WTC11 (cell line): ENCODE measurements around the gene CERT1.

Experiments
- ATF3 ChIP-seq: sonication (generic); formaldehyde crosslinking; conservative IDR thresholded peaks from 2 replicates; pipeline ENCODE4 v1.8.1; 2022; ENCODE audit warnings: mild to moderate bottlenecking, missing genetic modification reagents
- CTCF ChIP-seq: fragments of 200-600 bp; IDR thresholded peaks from 2 replicates; pipeline ENCODE4 v1.8.0; 2022; ENCODE audit warnings: antibody characterized with exemption
- TF ChIP-seq, protein P1 (sequence below): sonication (generic); formaldehyde crosslinking; IDR thresholded peaks from 2 replicates; pipeline ENCODE4 v1.8.0; 2022; ENCODE audit warnings: mild to moderate bottlenecking, missing genetic modification reagents

DNA sequence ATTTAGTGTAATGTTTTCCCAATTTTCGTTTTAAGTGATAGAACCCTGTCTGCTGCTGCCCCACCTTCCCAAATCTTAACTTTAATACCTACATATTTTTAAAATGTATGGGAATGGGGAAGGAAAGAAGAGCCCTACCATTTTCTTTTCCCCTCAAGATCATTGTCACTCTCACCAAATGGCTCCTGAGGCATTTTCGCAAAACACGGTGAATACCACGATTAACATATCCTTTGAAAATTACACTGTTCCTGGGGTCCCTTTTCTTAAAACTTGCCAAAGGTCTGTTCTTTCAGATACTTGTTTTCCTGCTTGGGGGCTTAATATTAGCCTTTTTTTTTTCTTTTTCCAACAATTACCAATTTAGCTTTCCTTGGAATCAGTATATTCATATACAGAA lies 36.1 kb downstream of the CERT1 start:
- no peak for TF ChIP-seq ATF3 (CRISPR knock-in tag)
- no peak for TF ChIP-seq CTCF
- TF ChIP-seq, protein P1, sequence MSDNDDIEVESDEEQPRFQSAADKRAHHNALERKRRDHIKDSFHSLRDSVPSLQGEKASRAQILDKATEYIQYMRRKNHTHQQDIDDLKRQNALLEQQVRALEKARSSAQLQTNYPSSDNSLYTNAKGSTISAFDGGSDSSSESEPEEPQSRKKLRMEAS (CRISPR knock-in tag): no peak
